GM23338 (cell line): ENCODE measurements around the gene OVAAL. TPM values are rescaled to one million over a fixed set of nuclear protein-coding genes. Genes with fewer than 3 reads are reported as not detected.

ENCODE experiments used
- ATAC-seq: fragments of 200-7000 bp; cut with Tn5 transposase; 3 replicates; pipeline ENCODE4 v1.9.1; 2020
- DNase-seq: peaks from one replicate; pipeline ENCODE4 v3.0.0-alpha.2; 2015; ENCODE audit warnings: low spot score
- H2AFZ ChIP-seq: fragments of 200-600 bp; sonication (generic); 2 replicates; pipeline ENCODE4 v1.8.0; 2016; ENCODE audit warnings: antibody characterized with exemption, mild to moderate bottlenecking, moderate library complexity
- H3F3A ChIP-seq: fragments of 200-600 bp; sonication (generic); replicated peaks from 2 replicates; pipeline ENCODE4 v1.8.0; 2017; ENCODE audit warnings: antibody characterized with exemption, mixed run types, low read depth
- H3K27ac ChIP-seq: fragments of 200-600 bp; sonication (generic); 2 replicates; pipeline ENCODE4 v1.6.1; 2016; ENCODE audit warnings: low read depth
- H3K27me3 ChIP-seq: fragments of 200-600 bp; sonication (generic); 2 replicates; pipeline ENCODE4 v1.8.0; 2016; ENCODE audit warnings: mild to moderate bottlenecking, mixed run types, moderate library complexity; ENCODE audit not compliant: insufficient read depth
- H3K36me3 ChIP-seq: fragments of 200-600 bp; sonication (generic); 2 replicates; pipeline ENCODE4 v1.8.0; 2016; ENCODE audit warnings: mild to moderate bottlenecking; ENCODE audit not compliant: insufficient read depth
- H3K4me1 ChIP-seq: fragments of 200-600 bp; sonication (generic); 2 replicates; pipeline ENCODE4 v1.8.0; 2016; ENCODE audit warnings: mild to moderate bottlenecking, moderate library complexity; ENCODE audit not compliant: insufficient read depth
- H3K4me2 ChIP-seq: fragments of 200-600 bp; sonication (generic); 2 replicates; pipeline ENCODE4 v1.7.1; 2017; ENCODE audit warnings: mixed run types
- H3K4me3 ChIP-seq: fragments of 200-600 bp; sonication (generic); 2 replicates; pipeline ENCODE4 v1.6.1; 2016; ENCODE audit warnings: mixed run types
- H3K79me2 ChIP-seq: fragments of 200-600 bp; sonication (generic); replicated peaks from 2 replicates; pipeline ENCODE4 v1.8.0; 2017; ENCODE audit warnings: mild to moderate bottlenecking; ENCODE audit not compliant: insufficient read depth
- H3K9me2 ChIP-seq: fragments of 200-600 bp; sonication (generic); 2 replicates; pipeline ENCODE4 v1.8.0; 2017; ENCODE audit not compliant: insufficient read depth
- H4K20me1 ChIP-seq: fragments of 200-600 bp; sonication (generic); replicated peaks from 2 replicates; pipeline ENCODE4 v1.8.0; 2017; ENCODE audit warnings: mild to moderate bottlenecking; ENCODE audit not compliant: insufficient read depth
- H3K27ac Mint-ChIP-seq: 2 replicates; pipeline ENCODE4 v1.8.0; 2020; ENCODE audit warnings: inconsistent platforms, mild to moderate bottlenecking, moderate library complexity, mixed read lengths
- H3K27me3 Mint-ChIP-seq: 3 replicates; pipeline ENCODE4 v1.8.0; 2022; ENCODE audit warnings: low read depth, mild to moderate bottlenecking, moderate library complexity, mixed read lengths, inconsistent platforms; ENCODE audit not compliant: insufficient read depth, poor library complexity
- H3K36me3 Mint-ChIP-seq: 3 replicates; pipeline ENCODE4 v1.8.0; 2021; ENCODE audit warnings: low read depth, mild to moderate bottlenecking, inconsistent platforms, moderate library complexity, mixed read lengths
- H3K4me1 Mint-ChIP-seq: 3 replicates; pipeline ENCODE4 v1.8.0; 2020; ENCODE audit warnings: mild to moderate bottlenecking, inconsistent platforms, mixed read lengths
- H3K4me3 Mint-ChIP-seq: 3 replicates; pipeline ENCODE4 v1.8.0; 2021; ENCODE audit warnings: moderate library complexity, mild to moderate bottlenecking, inconsistent platforms, mixed read lengths
- H3K9me3 Mint-ChIP-seq: 3 replicates; pipeline ENCODE4 v1.8.0; 2020; ENCODE audit warnings: moderate library complexity, mild to moderate bottlenecking, inconsistent platforms, mixed read lengths
- CREB1 ChIP-seq: fragments of 250-450 bp; sonication (Bioruptor Pico); IDR thresholded peaks from 2 replicates; pipeline ENCODE4 v1.5.0; 2020; ENCODE audit warnings: low read depth, mild to moderate bottlenecking, moderate library complexity
- ETS1 ChIP-seq: IDR thresholded peaks from 2 replicates; pipeline ENCODE4 v1.6.1; 2016; ENCODE audit warnings: antibody characterized with exemption
- EZH2 ChIP-seq: fragments of 200-600 bp; sonication (generic); IDR thresholded peaks from one replicate; pipeline ENCODE4 v1.8.0; 2017; ENCODE audit warnings: antibody characterized with exemption, mild to moderate bottlenecking, low read depth; ENCODE audit not compliant: unreplicated experiment
- EZH2phosphoT487 ChIP-seq: fragments of 200-600 bp; sonication (generic); IDR thresholded peaks from one replicate; pipeline ENCODE4 v1.8.1; 2018; ENCODE audit warnings: antibody characterized with exemption; ENCODE audit not compliant: unreplicated experiment
- JUNB ChIP-seq: IDR thresholded peaks from one replicate; pipeline ENCODE4 v1.6.1; 2016; ENCODE audit warnings: antibody characterized with exemption; ENCODE audit not compliant: unreplicated experiment
- NANOG ChIP-seq: IDR thresholded peaks from 2 replicates; pipeline ENCODE4 v1.6.1; 2016; ENCODE audit warnings: antibody characterized with exemption, borderline replicate concordance
- POLR2AphosphoS5 ChIP-seq: IDR thresholded peaks from 2 replicates; pipeline ENCODE4 v1.6.1; 2016; ENCODE audit warnings: antibody characterized with exemption, low read depth
- STAT1 ChIP-seq: IDR thresholded peaks from one replicate; pipeline ENCODE4 v1.6.1; 2016; ENCODE audit warnings: antibody characterized with exemption; ENCODE audit not compliant: unreplicated experiment
- ZNF114 ChIP-seq: fragments of 250-450 bp; sonication (Bioruptor Pico); IDR thresholded peaks from 2 replicates; pipeline ENCODE4 v1.5.0; 2020; ENCODE audit warnings: mild to moderate bottlenecking, moderate library complexity
- ZNF331 ChIP-seq: fragments of 250-450 bp; sonication (Bioruptor Pico); IDR thresholded peaks from 2 replicates; pipeline ENCODE4 v1.5.0; 2020; ENCODE audit warnings: low read depth, mild to moderate bottlenecking, moderate library complexity
- ZNF462 ChIP-seq: fragments of 250-450 bp; sonication (Bioruptor Pico); IDR thresholded peaks from 2 replicates; pipeline ENCODE4 v1.5.0; 2020; ENCODE audit warnings: mild to moderate bottlenecking, moderate library complexity
- polyA plus RNA-seq: library from polyadenylated mRNA; unstranded; fragments of >200 nt; fragmentation: Nextera tagmentation; extraction: Ambion mirVana; gene quantifications from 2 replicates; pipeline ENCODE4 v1.2.1, GENCODE V29; 2016
- total RNA-seq: library from RNA; depleted of rRNA; stranded (reverse); fragments of >200 nt; shearing (Covaris generic); gene quantifications from 2 replicates; pipeline ENCODE4 v1.2.3, GENCODE V29; 2014
- TF ChIP-seq, protein P1 (sequence below), 2 experiments: fragments of 200-600 bp in 1 of 2; sonication (generic) in 1 of 2; conservative IDR thresholded peaks; 2 replicates each; pipeline versions ENCODE4 v1.5.1 to v1.6.1; 2016 to 2017; ENCODE audit warnings: antibody characterized with exemption in 2 of 2, low read depth in 2 of 2, mild to moderate bottlenecking in 2 of 2, moderate library complexity in 1 of 2
- TF ChIP-seq, protein P2 (sequence below): IDR thresholded peaks from one replicate; pipeline ENCODE4 v1.6.1; 2018; ENCODE audit warnings: antibody characterized with exemption; ENCODE audit not compliant: unreplicated experiment

Gene OVAAL
- total and polyA plus RNA-seq, 2 experiments from 2014 or later, result not detected

DNA sequence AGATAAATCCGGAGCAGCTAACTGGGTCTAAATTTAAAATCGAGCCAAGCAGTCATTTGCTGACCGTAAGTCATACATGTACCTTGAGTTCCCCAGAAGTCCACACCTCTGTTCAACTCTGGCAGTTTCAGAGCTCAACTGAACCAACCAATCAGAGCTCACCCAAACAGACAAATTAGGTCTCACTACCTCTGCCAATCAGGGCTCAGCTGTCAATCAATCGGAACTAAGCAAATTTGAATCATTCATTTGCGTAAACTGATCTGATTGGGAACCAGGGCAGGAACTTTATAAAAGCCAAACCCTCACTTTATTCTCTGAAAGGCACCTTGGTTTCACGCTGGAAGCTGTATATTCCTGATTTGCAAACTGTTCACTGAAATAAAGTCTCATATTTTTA is 45.2 kb upstream of the OVAAL start:
- TF ChIP-seq NANOG (no peak), ZNF462 (CRISPR knock-in tag) (no peak), ETS1 (no peak), ZNF331 (CRISPR knock-in tag) (no peak), POLR2AphosphoS5 (no peak), EZH2phosphoT487 (no peak), ZNF114 (no peak), JUNB (no peak), STAT1 (no peak), CREB1 (no peak), EZH2 (no peak)
- TF ChIP-seq, protein P1, sequence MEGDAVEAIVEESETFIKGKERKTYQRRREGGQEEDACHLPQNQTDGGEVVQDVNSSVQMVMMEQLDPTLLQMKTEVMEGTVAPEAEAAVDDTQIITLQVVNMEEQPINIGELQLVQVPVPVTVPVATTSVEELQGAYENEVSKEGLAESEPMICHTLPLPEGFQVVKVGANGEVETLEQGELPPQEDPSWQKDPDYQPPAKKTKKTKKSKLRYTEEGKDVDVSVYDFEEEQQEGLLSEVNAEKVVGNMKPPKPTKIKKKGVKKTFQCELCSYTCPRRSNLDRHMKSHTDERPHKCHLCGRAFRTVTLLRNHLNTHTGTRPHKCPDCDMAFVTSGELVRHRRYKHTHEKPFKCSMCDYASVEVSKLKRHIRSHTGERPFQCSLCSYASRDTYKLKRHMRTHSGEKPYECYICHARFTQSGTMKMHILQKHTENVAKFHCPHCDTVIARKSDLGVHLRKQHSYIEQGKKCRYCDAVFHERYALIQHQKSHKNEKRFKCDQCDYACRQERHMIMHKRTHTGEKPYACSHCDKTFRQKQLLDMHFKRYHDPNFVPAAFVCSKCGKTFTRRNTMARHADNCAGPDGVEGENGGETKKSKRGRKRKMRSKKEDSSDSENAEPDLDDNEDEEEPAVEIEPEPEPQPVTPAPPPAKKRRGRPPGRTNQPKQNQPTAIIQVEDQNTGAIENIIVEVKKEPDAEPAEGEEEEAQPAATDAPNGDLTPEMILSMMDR (conservative IDR thresholded peaks at IDR 0.05; ENCODE audit: low read depth in 2 of 2), result no peak
- TF ChIP-seq, protein P2, sequence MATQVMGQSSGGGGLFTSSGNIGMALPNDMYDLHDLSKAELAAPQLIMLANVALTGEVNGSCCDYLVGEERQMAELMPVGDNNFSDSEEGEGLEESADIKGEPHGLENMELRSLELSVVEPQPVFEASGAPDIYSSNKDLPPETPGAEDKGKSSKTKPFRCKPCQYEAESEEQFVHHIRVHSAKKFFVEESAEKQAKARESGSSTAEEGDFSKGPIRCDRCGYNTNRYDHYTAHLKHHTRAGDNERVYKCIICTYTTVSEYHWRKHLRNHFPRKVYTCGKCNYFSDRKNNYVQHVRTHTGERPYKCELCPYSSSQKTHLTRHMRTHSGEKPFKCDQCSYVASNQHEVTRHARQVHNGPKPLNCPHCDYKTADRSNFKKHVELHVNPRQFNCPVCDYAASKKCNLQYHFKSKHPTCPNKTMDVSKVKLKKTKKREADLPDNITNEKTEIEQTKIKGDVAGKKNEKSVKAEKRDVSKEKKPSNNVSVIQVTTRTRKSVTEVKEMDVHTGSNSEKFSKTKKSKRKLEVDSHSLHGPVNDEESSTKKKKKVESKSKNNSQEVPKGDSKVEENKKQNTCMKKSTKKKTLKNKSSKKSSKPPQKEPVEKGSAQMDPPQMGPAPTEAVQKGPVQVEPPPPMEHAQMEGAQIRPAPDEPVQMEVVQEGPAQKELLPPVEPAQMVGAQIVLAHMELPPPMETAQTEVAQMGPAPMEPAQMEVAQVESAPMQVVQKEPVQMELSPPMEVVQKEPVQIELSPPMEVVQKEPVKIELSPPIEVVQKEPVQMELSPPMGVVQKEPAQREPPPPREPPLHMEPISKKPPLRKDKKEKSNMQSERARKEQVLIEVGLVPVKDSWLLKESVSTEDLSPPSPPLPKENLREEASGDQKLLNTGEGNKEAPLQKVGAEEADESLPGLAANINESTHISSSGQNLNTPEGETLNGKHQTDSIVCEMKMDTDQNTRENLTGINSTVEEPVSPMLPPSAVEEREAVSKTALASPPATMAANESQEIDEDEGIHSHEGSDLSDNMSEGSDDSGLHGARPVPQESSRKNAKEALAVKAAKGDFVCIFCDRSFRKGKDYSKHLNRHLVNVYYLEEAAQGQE, result no peak
- no peak for ATAC-seq

More for the DNA sequence above, 45.2 kb upstream of the OVAAL start:
- H3K79me2 ChIP-seq, result no peaks in the 10 kb centered on the region
- no peaks in the 10 kb centered on the region for H3K36me3 ChIP-seq
- H3K9me3 Mint-ChIP-seq, result peaks cover 21% of the 10 kb centered on the region
- no peak overlapping the region for H3K27ac ChIP-seq
- peaks cover 12% of the 10 kb centered on the region; the same call in 2 of the 3 replicates for H3K36me3 Mint-ChIP-seq
- no peak overlapping the region for H3K4me3 Mint-ChIP-seq
- H3F3A ChIP-seq, result no peaks in the 10 kb centered on the region
- no peak for DNase-seq
- no peaks in the 10 kb centered on the region for H3K27me3 ChIP-seq
- no peaks in the 10 kb centered on the region for H4K20me1 ChIP-seq
- no peak overlapping the region for H3K4me3 ChIP-seq
- no peak overlapping the region for H3K27ac Mint-ChIP-seq
- no peaks in the 10 kb centered on the region for H3K9me2 ChIP-seq
- no peak overlapping the region for H3K4me2 ChIP-seq
- peaks cover 6% of the 10 kb centered on the region for H3K4me1 ChIP-seq
- peaks cover 6% of the 10 kb centered on the region; the same call in 2 of the 3 replicates for H3K4me1 Mint-ChIP-seq
- no peak overlapping the region for H2AFZ ChIP-seq
- peaks cover 8% of the 10 kb centered on the region for H3K27me3 Mint-ChIP-seq
